NCI-H526 (cell line): Measurements from ENCODE around the gene HCST.
"Not testable (repeated sequence)": the region's sequence is repeated elsewhere in the genome, so short reads cannot be mapped to it uniquely, and the experiment has no call there.

ENCODE experiments used
- DNase-seq, 2 experiments: peaks; one replicate each; lab custom pipeline; 2025; lab: John Stamatoyannopoulos, UW

The HCST gene

DNA sequence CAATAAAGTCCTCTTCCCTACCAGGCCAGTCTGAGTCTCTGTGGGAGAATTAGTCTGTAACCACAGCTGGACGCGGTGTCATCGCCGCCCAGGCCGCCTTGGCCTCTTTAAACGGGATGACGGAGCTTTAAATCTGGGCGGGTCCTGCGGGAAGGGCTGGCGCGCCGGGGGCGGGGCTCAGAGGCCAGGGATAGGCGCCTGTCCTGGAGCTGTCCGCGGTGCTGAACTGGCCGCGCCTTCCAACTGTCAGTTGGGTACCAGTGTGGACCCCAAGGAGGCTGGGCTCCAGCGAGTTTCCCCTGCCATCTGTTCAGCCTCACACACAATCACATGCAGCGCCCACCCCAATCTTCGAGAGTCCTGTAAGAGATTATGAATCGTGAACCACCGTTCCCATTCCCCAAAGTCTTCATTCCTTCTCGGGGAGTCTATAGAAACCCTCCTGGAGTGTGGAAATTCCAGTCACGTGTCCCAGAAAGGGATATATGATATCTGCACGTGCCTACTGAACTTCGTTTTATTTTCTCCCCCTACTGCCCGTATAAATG, 22.5 kb upstream of the HCST start:
- peak; percentile 22 to 92 for DNase-seq

DNA sequence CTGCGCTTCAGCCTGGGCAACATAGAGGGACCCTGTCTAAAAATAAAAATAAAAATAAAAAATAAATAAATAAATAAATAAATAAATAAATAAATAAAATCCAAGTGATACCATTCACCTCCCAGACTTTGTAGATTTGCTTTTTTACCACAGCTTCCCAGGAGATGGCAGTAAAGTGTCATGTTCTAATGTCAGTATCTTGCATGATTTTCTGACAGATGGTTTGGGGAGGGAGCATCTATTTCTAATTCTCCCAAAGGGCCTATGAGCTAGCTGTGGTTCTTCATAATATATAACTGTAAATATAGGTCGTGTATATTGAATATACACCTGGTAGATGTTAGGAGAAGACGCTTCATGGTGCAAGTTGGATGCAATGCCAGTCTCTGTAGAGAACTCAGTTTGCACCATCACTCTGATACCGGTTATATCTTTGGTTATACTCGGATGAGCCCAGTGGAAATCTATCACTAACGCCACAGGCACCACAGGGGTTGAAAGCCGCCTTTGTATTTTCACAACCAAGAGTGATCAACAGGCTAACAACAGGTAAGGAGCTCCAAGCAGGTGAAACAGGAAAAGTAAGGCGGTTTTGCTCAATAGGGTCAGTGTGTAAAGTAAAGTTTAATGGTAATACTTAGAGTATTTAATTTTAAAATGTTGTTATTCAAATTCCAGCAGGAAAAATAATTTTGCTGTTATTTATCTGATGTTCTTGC, 20.1 kb upstream of the HCST start:
- DNase-seq, result peak; percentile 85 to 88

DNA sequence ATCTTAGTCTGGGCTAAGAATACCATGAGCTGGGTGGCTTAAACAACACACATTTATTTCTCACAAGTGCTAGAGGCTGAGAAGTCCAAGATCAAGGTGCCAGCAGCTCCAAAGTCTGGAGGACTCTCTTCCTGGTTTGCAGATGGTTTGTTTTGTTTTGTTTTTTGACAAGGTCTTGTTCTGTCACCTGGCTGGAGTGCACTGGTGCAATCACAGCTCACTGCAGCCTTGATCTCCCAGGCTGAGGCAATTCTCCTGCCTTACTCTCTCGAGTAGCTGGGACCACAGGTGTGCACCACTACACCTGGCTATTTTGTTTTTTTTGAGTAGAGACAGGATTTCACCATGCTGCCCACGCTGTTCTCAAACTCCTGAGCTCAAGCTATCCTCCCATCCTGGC, 18.4 kb upstream of the HCST start:
- DNase-seq, result no peak

DNA sequence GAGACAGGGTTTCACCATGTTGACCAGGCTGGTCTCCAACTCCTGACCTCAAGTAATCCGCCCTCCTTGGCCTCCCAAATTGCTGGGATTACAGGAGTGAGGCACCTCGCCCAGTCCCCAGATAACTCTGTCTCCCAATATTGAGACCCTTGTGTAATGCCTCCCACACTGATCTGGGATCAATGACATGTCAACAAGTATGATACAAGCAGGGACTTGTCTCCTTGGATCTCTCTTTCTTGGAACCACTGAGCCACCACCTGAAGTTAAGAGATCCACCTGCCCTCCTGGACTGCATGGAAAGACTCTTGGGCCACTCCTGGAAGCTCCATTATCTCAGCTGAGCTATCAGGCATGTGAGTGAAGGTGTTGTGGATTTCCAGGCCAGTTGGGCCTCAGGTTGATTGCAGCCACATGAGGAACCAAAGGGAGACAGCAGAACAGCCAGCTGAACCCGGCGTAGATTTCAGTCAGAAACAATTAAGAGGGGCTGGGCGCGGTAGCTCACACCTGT, 17.0 kb upstream of the HCST start:
- no peak for DNase-seq

DNA sequence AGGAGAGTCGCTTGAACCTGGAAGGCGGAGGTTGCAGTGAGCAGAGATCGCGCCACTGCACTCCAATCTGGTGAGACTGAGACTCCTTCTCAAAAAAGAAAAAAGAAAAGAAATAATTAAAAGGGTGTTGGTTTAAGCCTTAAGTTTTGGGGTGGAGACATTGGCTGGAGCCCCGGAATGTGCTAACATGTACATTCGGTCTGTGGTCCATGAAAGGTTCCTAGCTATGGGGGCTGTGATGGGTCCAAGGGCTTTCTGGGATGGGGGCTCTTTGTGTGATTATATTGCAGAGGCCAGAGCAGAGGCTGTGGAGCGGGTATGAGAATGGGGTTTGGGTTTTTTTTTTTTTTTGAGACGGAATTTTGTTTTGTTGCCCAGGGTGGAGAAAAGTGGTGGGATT, 16.4 kb upstream of the HCST start:
- no peak for DNase-seq

DNA sequence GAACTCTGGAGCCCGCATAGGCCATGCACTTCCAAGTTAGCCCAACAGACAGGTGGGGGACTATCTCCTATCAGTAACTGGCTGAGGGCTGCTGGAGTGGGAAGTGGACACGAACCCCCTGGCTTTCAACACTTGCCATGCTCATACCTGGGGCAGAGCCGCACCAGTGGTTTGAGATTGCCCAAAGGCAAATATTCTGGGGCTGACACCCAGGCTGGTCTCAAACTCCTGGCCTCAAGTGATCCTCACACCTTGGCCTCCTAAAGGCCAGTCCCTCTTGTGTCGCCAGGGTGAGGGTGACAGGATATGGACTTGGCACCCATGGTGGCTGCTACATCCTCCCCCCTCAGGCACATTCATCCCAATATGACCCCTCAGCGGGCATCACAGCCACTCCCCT, 15.1 kb upstream of the HCST start:
- no peak for DNase-seq

DNA sequence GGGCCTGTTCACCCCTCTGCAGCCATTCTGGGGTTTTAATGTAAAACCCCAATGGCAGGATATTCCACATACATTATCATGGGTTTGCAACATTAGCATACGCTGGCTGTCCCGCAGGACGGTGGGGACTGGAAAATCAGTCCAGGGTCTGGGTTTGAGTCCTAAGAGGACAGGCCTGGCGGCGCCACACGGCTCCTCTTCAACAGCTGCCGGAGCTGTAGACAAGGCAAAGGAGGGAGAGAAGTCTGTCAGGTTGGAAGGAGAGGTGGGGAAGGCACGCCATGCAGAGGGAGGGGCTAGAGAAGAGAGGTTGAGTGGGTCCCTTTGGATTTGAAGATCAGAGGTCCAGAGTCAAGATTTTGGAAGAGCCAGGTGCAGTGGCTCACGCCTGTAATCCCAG, 13.9 kb upstream of the HCST start:
- no peak for DNase-seq

DNA sequence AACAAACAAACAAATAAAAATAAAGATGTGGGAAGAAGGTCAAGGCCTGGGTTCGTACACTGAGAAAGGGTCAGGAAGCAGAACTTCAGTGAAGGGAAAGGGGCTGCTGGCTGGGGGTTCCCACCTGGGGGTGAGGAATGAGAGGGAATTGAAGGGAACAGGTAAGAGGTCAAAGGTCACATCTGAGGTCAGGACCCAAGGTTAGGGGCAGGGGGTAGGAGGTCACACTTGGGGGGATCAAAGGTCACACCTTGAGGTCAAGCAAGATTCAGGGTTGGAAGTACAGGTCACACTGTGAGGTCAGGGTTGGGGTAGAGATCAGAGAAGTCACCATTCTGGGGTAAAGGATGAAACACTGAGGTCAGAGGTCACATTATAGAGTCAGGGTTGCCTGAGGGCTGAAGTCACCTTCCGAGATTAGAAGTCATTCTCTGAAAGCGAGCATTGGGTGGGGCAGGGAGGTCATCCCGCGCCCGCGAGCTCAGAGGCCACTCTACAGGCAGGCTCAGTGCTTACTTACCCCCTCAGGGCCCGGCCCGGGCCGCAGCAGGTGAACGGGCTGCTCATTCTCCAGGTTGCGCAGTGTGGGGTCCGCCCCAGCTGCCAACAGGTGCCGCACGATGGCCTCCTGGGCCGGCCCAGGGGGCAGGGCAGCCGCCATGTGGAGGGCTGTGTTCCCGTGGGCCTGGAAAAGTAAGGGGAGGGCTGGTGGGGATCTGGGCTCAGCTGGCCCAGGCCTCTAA, 12.8 kb upstream of the HCST start:
- DNase-seq, result no peak

DNA sequence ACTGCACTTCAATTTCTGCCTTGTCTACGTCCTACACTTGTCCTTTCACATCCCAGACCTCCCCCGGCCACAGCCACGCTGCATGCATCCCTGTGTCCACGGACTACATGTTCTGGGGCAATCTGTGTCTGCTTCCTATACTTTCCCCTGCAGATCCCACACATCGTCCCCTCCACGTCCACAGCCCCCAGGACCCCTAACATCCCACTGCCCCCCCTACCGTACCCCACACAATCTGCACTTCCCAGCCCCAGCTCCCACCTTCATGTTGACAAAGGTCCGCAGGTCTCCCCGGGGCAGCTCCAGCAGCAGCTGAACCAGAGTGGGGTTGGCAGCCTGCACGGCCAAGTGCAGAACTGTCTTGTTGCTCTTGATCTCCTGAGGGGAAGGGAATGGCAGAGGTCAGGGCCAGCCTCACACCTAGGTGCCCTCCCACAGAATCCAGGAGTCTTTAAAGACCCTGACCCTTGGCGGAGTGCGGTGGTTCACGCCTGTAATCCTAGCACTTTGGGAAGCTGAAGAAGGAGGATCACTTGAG, 12.1 kb upstream of the HCST start:
- DNase-seq, result no peak

DNA sequence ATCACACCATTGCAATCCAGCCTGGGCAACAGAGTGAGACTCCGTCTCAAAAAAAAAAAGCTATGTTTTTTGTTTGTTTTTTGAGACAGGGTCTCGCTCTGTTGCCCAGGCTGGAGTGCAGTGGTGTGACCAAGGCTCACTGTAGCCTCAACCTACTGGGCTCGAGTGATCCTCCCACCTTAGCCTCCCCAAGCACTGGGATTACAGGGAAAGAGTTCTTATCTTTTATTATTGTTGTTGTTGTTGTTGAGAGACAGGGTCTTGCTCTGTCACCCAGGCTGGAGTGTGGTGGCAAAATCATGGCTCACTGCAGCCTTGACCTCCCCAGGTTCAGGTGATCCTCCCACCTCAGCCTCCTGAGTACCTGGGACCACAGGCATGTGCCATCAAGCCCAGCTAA, 10.5 kb upstream of the HCST start:
- not testable (repeated sequence) for DNase-seq

DNA sequence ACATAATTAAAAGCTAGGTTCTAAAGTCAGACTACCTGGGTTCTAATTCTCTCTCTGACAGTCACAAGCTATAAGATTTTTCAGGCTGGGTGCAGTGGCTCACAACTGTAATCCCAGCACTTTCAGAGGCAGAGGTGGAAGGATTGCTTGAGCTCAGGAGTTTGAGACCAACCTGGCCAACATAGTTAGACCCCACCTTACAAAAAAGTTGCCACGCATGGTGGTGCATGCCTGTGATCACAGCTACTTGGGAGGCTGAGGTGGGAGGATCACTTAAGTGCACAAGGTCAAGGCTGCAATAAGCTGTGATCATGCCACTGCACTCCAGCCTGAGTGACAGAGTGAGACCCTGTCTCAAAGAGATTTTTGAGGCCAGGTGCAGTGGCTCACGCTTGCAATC, 8.0 kb upstream of the HCST start:
- DNase-seq, result no peak

DNA sequence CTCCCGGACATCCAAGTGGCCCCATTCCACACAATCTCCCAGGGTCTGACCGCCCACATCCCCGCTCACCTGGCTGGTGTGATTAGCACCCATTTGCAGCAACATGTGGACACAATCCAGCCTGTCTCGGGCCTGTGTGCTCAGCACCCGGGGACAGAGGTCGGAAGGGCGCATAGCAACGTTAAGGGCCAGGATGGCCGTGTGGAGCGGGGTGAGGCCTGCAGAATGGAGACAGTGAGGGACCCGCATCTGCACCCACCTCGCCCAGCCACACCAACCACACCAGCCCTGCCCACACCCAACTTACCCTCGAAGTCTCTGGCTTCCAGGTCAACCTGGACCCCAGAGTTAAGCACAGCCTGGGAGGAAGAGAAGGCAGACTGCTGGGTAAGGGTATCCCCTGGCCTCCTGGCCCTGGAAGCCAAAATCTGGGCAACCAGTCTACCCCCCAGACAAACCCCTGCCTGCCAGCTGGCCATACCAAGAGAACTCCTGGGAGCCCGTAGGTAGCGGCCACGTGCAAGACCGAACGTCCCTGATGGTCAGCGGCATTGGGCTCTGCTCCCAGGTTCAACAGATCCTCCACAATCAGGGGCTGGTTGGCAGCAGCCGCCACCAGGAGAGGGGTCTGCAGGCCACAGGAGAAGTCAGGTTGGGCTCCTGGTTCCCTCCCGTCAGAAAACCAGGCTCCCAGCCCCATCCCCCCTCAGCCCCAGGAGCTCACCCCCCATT, 6.3 kb upstream of the HCST start:
- no peak for DNase-seq

DNA sequence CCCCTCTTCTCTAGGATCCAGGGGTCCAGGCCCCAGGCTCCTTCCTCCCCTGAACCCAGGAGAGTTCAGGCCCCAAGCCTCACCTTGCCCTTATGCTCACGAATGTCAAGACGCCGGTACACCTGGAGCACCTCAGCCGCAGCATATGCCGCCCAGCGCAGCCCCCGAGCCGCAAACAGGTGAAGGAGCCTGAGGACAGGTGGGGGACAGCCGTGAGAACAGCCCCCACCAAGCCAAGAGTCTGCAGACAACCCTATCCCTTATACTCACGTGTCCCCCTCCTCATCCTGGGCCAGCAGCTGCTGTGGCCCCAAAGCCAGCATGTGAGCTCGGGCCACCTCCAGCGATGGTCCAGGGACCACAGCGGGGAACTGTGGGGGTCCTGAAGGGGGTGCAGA, 5.7 kb upstream of the HCST start:
- DNase-seq, result no peak

DNA sequence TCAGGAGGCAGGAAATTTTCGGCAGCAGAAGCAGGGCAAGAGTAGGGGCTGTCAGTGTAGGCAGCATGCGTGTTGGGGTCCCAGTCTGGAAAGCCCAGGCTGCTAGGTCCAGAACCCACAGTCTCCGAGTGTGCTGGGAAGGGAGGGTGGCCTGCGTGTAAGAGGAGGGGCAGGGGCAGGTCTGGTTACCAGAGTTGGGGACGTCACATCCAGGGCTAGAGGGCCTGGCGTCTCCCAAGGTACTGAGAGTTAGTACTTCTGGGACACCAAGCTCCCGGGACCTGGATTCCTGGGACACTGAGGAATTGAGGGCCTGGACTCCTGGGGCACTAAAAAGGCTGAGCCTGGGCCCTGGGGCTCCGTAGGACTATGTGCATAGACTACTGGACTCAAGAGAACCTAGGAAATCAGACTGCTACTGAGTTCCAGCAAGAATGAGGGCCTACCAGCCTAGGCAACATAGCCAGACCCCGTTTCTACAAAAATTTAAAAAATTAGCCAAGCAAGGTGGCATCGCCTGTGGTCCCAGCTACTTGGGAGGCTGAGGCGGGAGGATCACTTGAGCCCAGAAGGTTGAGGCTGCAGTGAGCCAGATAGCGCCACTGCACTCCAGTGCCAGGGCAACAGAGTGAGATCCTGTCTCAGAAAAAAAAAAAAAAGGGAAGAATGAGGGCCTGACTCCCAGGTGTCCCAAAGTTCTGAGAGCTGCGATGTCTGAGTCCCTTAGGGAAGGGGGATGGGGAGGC, 4.5 kb upstream of the HCST start:
- DNase-seq, result no peak

DNA sequence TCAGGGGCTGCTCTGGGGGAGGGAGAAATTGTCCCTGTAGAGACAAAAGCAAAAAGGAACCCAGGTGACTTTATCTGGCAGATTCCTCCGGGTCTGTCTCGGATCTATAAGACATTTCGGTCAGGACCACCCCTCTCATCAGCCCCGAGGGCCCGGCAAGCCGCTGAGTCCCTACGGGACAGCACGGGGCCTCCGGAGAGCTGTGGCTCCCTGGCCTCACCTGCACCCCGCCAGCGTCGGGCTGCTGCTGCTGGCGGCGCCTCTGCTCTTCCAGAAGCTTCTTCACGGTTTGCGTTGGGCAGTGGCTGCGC, 3.9 kb upstream of the HCST start:
- peak in 1 of 2 experiments; percentile 52 for DNase-seq

DNA sequence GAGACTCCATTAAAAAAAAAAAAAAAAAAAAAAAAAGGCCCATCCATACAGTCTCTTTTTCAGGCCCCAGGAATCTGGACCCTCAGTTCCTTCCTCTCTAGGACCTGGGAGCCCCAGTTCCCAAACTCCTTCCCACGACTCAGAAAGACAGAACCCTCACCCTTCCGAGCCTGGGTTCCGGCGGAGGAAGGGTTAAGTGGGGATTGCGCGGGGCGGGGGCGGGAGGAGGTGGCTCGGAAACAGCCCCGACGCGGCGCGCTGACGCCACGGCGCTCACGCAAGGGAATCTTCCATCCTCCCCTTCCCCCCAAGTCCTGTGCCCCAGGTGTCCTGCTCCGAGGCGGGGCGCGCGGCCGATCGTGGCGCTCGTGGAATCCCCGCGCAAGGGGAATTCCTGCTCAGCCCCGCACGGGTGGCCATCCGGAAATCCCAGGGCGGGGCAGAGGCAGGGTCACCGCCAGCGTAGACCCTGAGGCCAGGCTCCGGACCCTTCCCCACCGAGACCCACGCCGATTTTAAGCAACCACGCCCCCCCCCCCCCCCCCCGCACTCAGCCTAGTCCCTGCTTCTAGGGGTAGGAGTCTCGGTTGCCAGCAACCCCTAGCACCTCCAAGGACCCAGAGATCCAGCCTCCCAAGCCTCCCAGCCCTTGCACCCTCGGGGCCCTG, 2.6 kb upstream of the HCST start:
- peak; percentile 80 to 97 for DNase-seq

DNA sequence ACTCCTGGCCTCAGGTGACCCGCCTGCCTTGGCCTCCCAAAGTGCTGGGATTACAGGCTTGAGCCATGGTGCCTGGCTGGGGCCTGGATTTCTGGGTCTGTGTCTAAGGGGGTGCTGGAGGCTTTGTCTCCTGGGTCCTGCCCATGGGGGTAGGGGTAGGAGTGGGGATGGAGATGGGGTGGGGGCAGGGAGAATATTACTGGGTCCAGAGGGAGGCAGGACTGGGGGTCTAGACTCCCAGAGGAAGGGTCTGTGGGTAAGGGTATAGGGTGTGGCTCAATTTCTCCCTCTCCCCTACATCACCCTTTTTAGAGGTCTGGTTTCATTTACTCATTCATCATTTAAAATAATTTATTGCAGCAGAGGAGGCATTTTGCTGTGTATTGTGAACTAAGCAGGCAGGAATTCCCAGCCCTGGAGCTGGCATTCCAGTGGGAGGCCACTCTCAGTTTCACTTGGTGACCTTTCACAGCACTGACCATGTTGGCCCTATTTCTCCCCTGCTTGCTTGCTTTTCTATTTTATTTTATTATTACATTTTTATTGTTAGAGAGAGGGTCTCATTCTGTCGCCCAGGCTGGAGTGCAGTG, 1.2 kb upstream of the HCST start:
- no peak for DNase-seq

DNA sequence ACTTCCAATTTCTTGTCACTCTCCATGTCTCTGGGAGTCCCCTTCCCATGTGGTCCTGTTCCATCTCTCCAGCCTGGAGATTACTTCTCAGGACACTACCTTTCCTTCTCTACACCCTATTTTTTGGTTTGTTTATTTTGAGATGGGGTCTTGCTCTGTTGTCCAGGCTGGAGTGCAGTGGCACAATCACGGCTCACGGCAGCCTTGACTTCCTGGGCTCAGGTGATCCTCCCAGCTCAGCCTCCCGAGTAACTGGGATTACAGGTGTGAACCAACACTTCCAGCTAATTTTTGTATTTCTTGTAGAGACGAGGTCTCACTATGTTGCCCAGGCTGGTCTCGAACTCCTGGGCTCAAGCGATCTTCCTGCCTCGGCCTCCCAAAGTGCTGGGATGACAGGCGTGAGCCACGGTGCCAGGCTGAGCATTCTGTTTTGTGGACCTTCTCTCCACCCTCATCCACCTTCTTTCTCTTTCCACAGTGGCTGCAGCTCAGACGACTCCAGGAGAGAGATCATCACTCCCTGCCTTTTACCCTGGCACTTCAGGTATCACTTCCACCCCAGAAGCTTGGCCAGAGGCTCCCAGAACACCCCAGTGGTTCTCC, 644 bp downstream of the HCST start:
- DNase-seq, result no peak

DNA sequence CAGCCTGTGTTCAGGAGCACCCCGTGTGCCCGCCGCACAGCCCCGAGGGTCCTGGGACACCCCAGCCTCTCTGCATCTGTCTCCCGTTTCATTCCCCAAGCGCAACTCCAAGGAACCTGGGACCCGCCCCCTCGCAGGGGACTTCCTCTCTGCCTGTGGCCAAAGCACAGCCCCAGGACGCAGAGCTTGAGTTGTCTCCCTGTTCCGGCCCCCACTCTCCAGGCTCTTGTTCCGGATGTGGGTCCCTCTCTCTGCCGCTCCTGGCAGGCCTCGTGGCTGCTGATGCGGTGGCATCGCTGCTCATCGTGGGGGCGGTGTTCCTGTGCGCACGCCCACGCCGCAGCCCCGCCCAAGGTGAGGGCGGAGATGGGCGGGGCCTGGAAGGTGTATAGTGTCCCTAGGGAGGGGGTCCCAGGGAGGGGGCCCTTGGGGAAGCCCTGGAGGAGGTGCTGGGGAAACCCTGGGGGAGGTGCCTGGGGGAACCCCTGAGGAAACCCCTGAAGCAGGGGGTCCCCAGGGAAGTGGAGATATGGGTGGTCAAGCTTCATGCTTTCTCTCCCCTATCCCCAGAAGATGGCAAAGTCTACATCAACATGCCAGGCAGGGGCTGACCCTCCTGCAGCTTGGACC, 1.3 kb downstream of the HCST start:
- DNase-seq, result peak; percentile 14 to 80
